AML-193 (cell line): Measurements from ENCODE around the gene SREBF1.

Experiments
- DNase-seq, 2 experiments: peaks; one replicate each; lab custom pipeline; 2025; lab: John Stamatoyannopoulos, UW

The SREBF1 gene

GRCh38 chr17:17857496-17857895 is 20.7 kb upstream of the SREBF1 start:
- DNase-seq: no peak

GRCh38 chr17:17856386-17856785 is 19.6 kb upstream of the SREBF1 start:
- DNase-seq: no peak

- DNase-seq: no peak
Measured at GRCh38 chr17:17855976-17856375, 19.2 kb upstream of the SREBF1 start.

- no peak for DNase-seq
Measured at GRCh38 chr17:17853811-17854447, 17.1 kb upstream of the SREBF1 start.

- no peak for DNase-seq
Measured at GRCh38 chr17:17852930-17853329, 16.1 kb upstream of the SREBF1 start.

GRCh38 chr17:17851103-17852002 is 14.6 kb upstream of the SREBF1 start:
- DNase-seq: no peak

GRCh38 chr17:17849845-17850373 is 13.1 kb upstream of the SREBF1 start:
- no peak for DNase-seq

GRCh38 chr17:17849147-17849820 is 12.5 kb upstream of the SREBF1 start:
- DNase-seq: peak; percentile 29 to 35

GRCh38 chr17:17848311-17849082 is 11.7 kb upstream of the SREBF1 start:
- no peak for DNase-seq

- no peak for DNase-seq
Measured at GRCh38 chr17:17847726-17848125, 10.9 kb upstream of the SREBF1 start.

- no peak for DNase-seq
Measured at GRCh38 chr17:17847118-17847689, 10.4 kb upstream of the SREBF1 start.

- no peak for DNase-seq
Measured at GRCh38 chr17:17846645-17847044, 9.9 kb upstream of the SREBF1 start.

- DNase-seq: no peak
Measured at GRCh38 chr17:17846003-17846402, 9.2 kb upstream of the SREBF1 start.

- no peak for DNase-seq
Measured at GRCh38 chr17:17845046-17845775, 8.4 kb upstream of the SREBF1 start.

GRCh38 chr17:17844500-17844899 is 7.7 kb upstream of the SREBF1 start:
- DNase-seq: no peak

- no peak for DNase-seq
Measured at GRCh38 chr17:17844079-17844478, 7.3 kb upstream of the SREBF1 start.

GRCh38 chr17:17843096-17843495 is 6.3 kb upstream of the SREBF1 start:
- DNase-seq: no peak

GRCh38 chr17:17842111-17842876 is 5.5 kb upstream of the SREBF1 start:
- no peak for DNase-seq

GRCh38 chr17:17841601-17842025 is 4.8 kb upstream of the SREBF1 start:
- no peak for DNase-seq
